Caco-2 (cell line): ENCODE measurements around the gene RALGAPA1. TPM values are rescaled to one million over a fixed set of nuclear protein-coding genes. Genes with fewer than 3 reads are reported as not detected.

Experiments used
- BruUV-seq: library from RNA; stranded (reverse); fragments of 400-500 nt; replicated peaks from 2 replicates; lab custom pipeline; 2021; lab: Mats Ljungman, UMichigan
- CTCF ChIA-PET: fragments of 300-600 bp; sonication (Branson Sonifier 250); formaldehyde crosslinking; loops from one replicate; lab custom pipeline; 2022; ENCODE audit warnings: antibody characterized with exemption; lab: Charles Lee
- POLR2A ChIA-PET: fragments of 300-600 bp; sonication (Branson Sonifier 250); formaldehyde crosslinking; loops from one replicate; lab custom pipeline; 2022; ENCODE audit warnings: antibody characterized with exemption; lab: Charles Lee
- DNase-seq, 2 experiments: peaks; one replicate each; pipeline versions ENCODE4 v3.0.0 to v3.0.0-alpha.2; 2020 to 2022
- H3K27me3 ChIP-seq: replicated peaks from 2 replicates; pipeline ENCODE4 v1.6.0; 2011; ENCODE audit warnings: low read length; ENCODE audit not compliant: control insufficient read depth, insufficient read depth
- H3K36me3 ChIP-seq: 2 replicates; pipeline ENCODE4 v1.5.1; 2011; ENCODE audit warnings: low read length; ENCODE audit not compliant: control insufficient read depth, insufficient read depth
- H3K4me1 ChIP-seq: fragments of 250-450 bp; sonication (Bioruptor Pico); 2 replicates; pipeline ENCODE4 v1.5.1; 2020; ENCODE audit warnings: mild to moderate bottlenecking
- H3K4me3 ChIP-seq: 2 replicates; pipeline ENCODE4 v1.5.1; 2011; ENCODE audit warnings: low read depth, mild to moderate bottlenecking, control low read depth, low read length
- H3K9me3 ChIP-seq: fragments of 250-450 bp; sonication (Bioruptor Pico); 2 replicates; pipeline ENCODE4 v1.5.1; 2020; ENCODE audit warnings: mild to moderate bottlenecking, moderate library complexity
- H3K27ac Mint-ChIP-seq: one replicate; pipeline ENCODE4 v1.8.0; 2022; ENCODE audit warnings: mixed read lengths; ENCODE audit not compliant: unreplicated experiment
- H3K27me3 Mint-ChIP-seq: one replicate; pipeline ENCODE4 v1.8.0; 2022; ENCODE audit warnings: mixed read lengths; ENCODE audit not compliant: insufficient read depth, unreplicated experiment
- H3K36me3 Mint-ChIP-seq: one replicate; pipeline ENCODE4 v1.8.0; 2022; ENCODE audit warnings: mild to moderate bottlenecking, mixed read lengths; ENCODE audit not compliant: insufficient read depth, unreplicated experiment
- H3K4me1 Mint-ChIP-seq: one replicate; pipeline ENCODE4 v1.8.0; 2022; ENCODE audit warnings: low read depth, mixed read lengths; ENCODE audit not compliant: unreplicated experiment
- H3K4me3 Mint-ChIP-seq: one replicate; pipeline ENCODE4 v1.8.0; 2022; ENCODE audit warnings: mild to moderate bottlenecking, moderate library complexity, mixed read lengths; ENCODE audit not compliant: unreplicated experiment
- H3K9me3 Mint-ChIP-seq: one replicate; pipeline ENCODE4 v1.8.0; 2022; ENCODE audit warnings: mixed read lengths; ENCODE audit not compliant: unreplicated experiment
- CTCF ChIP-seq, 2 experiments: fragments of 200-600 bp in 1 of 2; IDR thresholded peaks; 1 replicate in 1 of 2; 2 replicates in 1 of 2; pipeline versions ENCODE4 v1.5.1 to v1.8.0; 2011 to 2022; ENCODE audit warnings: antibody characterized with exemption in 1 of 2, control low read depth in 1 of 2, inconsistent platforms in 1 of 2, low read depth in 1 of 2, low read length in 1 of 2, mild to moderate bottlenecking in 1 of 2, moderate library complexity in 1 of 2; ENCODE audit not compliant: insufficient read depth in 1 of 2, severe bottlenecking in 1 of 2, unreplicated experiment in 1 of 2
- intact Hi-C: fragments of 100-400 bp; cut with micrococcal nuclease; formaldehyde crosslinking; loops from one replicate; pipeline ENCODE4 v1.10.0; 2022; ENCODE audit not compliant: unreplicated experiment
- total RNA-seq: library from RNA; stranded (reverse); gene quantifications from 2 replicates; pipeline ENCODE4 v1.2.3, GENCODE V29; 2022

RALGAPA1 gene
- total RNA-seq, 1 experiment from 2014 or later = 28.9 TPM

DNA sequence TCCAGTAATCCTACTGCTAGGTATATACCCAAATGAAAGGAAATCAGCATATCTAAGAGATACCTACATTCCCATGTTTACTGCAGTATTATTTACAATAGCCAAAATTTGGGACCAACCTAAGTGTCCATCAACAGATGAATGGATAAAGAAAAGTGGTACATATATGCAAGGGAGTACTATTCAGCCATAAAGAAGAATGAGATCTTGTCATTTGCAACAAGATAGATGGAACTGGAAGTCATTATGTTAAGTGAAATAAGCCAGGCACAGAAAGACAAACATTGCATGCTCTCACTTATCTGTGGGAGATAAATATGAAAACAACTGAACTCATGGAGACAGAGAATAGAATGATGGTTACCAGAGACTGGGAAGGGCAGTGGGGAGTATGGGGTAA is 165.6 kb downstream of the RALGAPA1 start:
- no TSS peak for BruUV-seq
- no peak for DNase-seq
- no peaks in the 10 kb centered on the region for H3K4me1 Mint-ChIP-seq
- CTCF ChIA-PET = no interaction called here
- Histone ChIP-seq H3K9me3 (no peaks in the 10 kb centered on the region), H3K4me3 (no peak overlapping the region), H3K27me3 (no peaks in the 10 kb centered on the region), H3K36me3 (no peaks in the 10 kb centered on the region), H3K4me1 (no peaks in the 10 kb centered on the region)
- no peak overlapping the region for H3K27ac Mint-ChIP-seq
- intact Hi-C loops = no loop called here
- no peaks in the 10 kb centered on the region for H3K27me3 Mint-ChIP-seq
- POLR2A ChIA-PET = no interaction called here
- no peak for TF ChIP-seq CTCF (IDR thresholded peaks at IDR 0.05; ENCODE audit: insufficient read depth in 1 of 2, low read depth in 1 of 2, low read length in 1 of 2, severe bottlenecking in 1 of 2, unreplicated experiment in 1 of 2)
- H3K4me3 Mint-ChIP-seq = no peak overlapping the region
- H3K9me3 Mint-ChIP-seq = peaks cover 12% of the 10 kb centered on the region
- peaks cover 5% of the 10 kb centered on the region for H3K36me3 Mint-ChIP-seq

GRCh38 chr14:35637851-35638250 is 171.2 kb downstream of the RALGAPA1 start:
- no peaks in the 10 kb centered on the region for H3K36me3 Mint-ChIP-seq
- CTCF ChIA-PET = no interaction called here
- no peaks in the 10 kb centered on the region for H3K9me3 Mint-ChIP-seq
- DNase-seq = no peak
- H3K27me3 Mint-ChIP-seq = no peaks in the 10 kb centered on the region
- BruUV-seq = no TSS peak
- Histone ChIP-seq H3K4me3 (no peak overlapping the region), H3K4me1 (no peaks in the 10 kb centered on the region), H3K9me3 (no peaks in the 10 kb centered on the region), H3K27me3 (no peaks in the 10 kb centered on the region), H3K36me3 (no peaks in the 10 kb centered on the region)
- H3K4me3 Mint-ChIP-seq = no peak overlapping the region
- intact Hi-C loops = no loop called here
- POLR2A ChIA-PET = no interaction called here
- H3K27ac Mint-ChIP-seq = no peak overlapping the region
- H3K4me1 Mint-ChIP-seq = no peaks in the 10 kb centered on the region
- no peak for TF ChIP-seq CTCF (IDR thresholded peaks at IDR 0.05; ENCODE audit: insufficient read depth in 1 of 2, low read depth in 1 of 2, low read length in 1 of 2, severe bottlenecking in 1 of 2, unreplicated experiment in 1 of 2)

- H3K4me3 ChIP-seq = no peak overlapping the region
- Mint-ChIP-seq H3K9me3 (no peaks in the 10 kb centered on the region), H3K27me3 (no peaks in the 10 kb centered on the region), H3K36me3 (no peaks in the 10 kb centered on the region), H3K4me3 (no peak overlapping the region), H3K4me1 (no peaks in the 10 kb centered on the region), H3K27ac (no peak overlapping the region)
- POLR2A ChIA-PET = no interaction called here
- TF ChIP-seq CTCF (IDR thresholded peaks at IDR 0.05; ENCODE audit: insufficient read depth in 1 of 2, low read depth in 1 of 2, low read length in 1 of 2, severe bottlenecking in 1 of 2, unreplicated experiment in 1 of 2) = no peak
- CTCF ChIA-PET = no interaction called here
- no peaks in the 10 kb centered on the region for H3K36me3 ChIP-seq
- H3K9me3 ChIP-seq = no peaks in the 10 kb centered on the region
- no peaks in the 10 kb centered on the region for H3K27me3 ChIP-seq
- no TSS peak for BruUV-seq
- no peak for DNase-seq
- intact Hi-C loops = no loop called here
- no peaks in the 10 kb centered on the region for H3K4me1 ChIP-seq
Observed at GRCh38 chr14:35637269-35637668, 171.8 kb downstream of the RALGAPA1 start.
